Peyer's patch (tissue), 4 donors: ENCODE measurements around the gene NABP2.

Experiments used
- CTCF ChIP-seq, 6 experiments: fragments of 450-650 bp in 4 of 6; fragments of 200-600 bp in 2 of 6; sonication (generic) in 1 of 6; IDR thresholded peaks; one replicate each; pipeline ENCODE4 v1.5.1; 2017 to 2019; ENCODE audit warnings: antibody characterized with exemption in 6 of 6, mild to moderate bottlenecking in 3 of 6, moderate library complexity in 1 of 6
- POLR2A ChIP-seq, 2 donors: fragments of 450-650 bp; IDR thresholded peaks; one replicate each; pipeline ENCODE4 v1.5.1; 2017; ENCODE audit warnings: antibody characterized with exemption in 2 of 2, mild to moderate bottlenecking in 2 of 2, moderate library complexity in 2 of 2

- no peak for TF ChIP-seq CTCF (IDR thresholded peaks at IDR 0.05)
- TF ChIP-seq POLR2A (IDR thresholded peaks at IDR 0.05): no peak
These were observed 23.8 kb downstream of the NABP2 start for GRCh38 chr12:56247923-56248322.
